Heart right ventricle (tissue), 16 donors: ENCODE data around the gene ZC3H8. TPM values are rescaled to one million over a fixed set of nuclear protein-coding genes. Genes with fewer than 3 reads are reported as not detected.

Experiments
- ATAC-seq, 8 donors: fragments of 200-7000 bp; cut with Tn5 transposase; one replicate each; pipeline ENCODE4 v1.9.1; 2020; ENCODE audit warnings: mild to moderate bottlenecking in 8 of 8, moderate library complexity in 8 of 8, moderate number of reproducible peaks in 1 of 8
- DNase-seq, 2 donors: peaks; one replicate each; pipeline ENCODE4 v3.0.0-alpha.2; 2020
- H3K27ac ChIP-seq, 10 donors: fragments of 200-600 bp; sonication (generic) in 2 of 10; one replicate each; pipeline versions ENCODE4 v1.5.0 to v1.8.0; 2020 to 2022; ENCODE audit warnings: mild to moderate bottlenecking in 3 of 10
- H3K27me3 ChIP-seq, 7 donors: fragments of 200-600 bp; one replicate each; pipeline ENCODE4 v1.8.0; 2021 to 2022; ENCODE audit warnings: mild to moderate bottlenecking in 2 of 7
- H3K36me3 ChIP-seq, 9 donors: fragments of 200-600 bp; sonication (generic) in 1 of 9; one replicate each; pipeline versions ENCODE4 v1.5.0 to v1.8.0; 2020 to 2022; ENCODE audit warnings: mild to moderate bottlenecking in 2 of 9
- H3K4me1 ChIP-seq, 9 donors: fragments of 200-600 bp; sonication (generic) in 1 of 9; one replicate each; pipeline versions ENCODE4 v1.5.0 to v1.8.0; 2020 to 2022; ENCODE audit warnings: mild to moderate bottlenecking in 4 of 9
- H3K4me3 ChIP-seq, 10 donors: fragments of 200-600 bp; sonication (generic) in 2 of 10; one replicate each; pipeline versions ENCODE4 v1.5.0 to v1.8.0; 2020 to 2022; ENCODE audit warnings: mild to moderate bottlenecking in 7 of 10, moderate library complexity in 2 of 10
- H3K9me3 ChIP-seq, 11 donors: fragments of 200-600 bp in 10 of 11; sonication (generic) in 2 of 11; one replicate each; pipeline versions ENCODE4 v1.5.0 to v1.8.0; 2013 to 2022; ENCODE audit warnings: mild to moderate bottlenecking in 2 of 11, control low read depth in 1 of 11, moderate library complexity in 1 of 11
- CTCF ChIP-seq, 9 donors: fragments of 200-600 bp; sonication (generic) in 2 of 9; IDR thresholded peaks; one replicate each; pipeline versions ENCODE4 v1.5.0 to v1.8.0; 2021 to 2022; ENCODE audit warnings: antibody characterized with exemption in 9 of 9, mild to moderate bottlenecking in 5 of 9, moderate library complexity in 1 of 9
- WGBS, 2 donors: extraction: QIAGEN DNeasy Blood & Tissue Kit; methylation state at CpG; one replicate each; pipeline ENCODE4 v1.1.7; 2013; ENCODE audit warnings: inconsistent platforms in 1 of 2; 5-methylcytosine and 5-hydroxymethylcytosine counted together
- intact Hi-C, 10 donors: fragments of 100-400 bp; cut with DNase I; formaldehyde crosslinking; loops; one replicate each; pipeline versions ENCODE4 v1.11.1 to v1.14.2; 2022
- polyA plus RNA-seq, 2 donors: library from polyadenylated mRNA; stranded (reverse); fragments of 200-250 nt; gene quantifications; one replicate each; pipeline ENCODE4 v1.2.3, GENCODE V29; 2013
- total RNA-seq, 10 donors: library from RNA; stranded (reverse); fragmentation: NEBNext Ultra II Directional in 3 of 10; extraction: Animal tissue kit (Norgen Biotek cat#: 25700) in 3 of 10; gene quantifications; one replicate each; pipeline versions ENCODE4 v1.2.1 to v1.2.4, GENCODE V29; 2021 to 2023
- donor health status: Arrhythmogenic right ventricular cardiomyopathy.
- donor health status: ischemic (EF 13 %, LVEDD 7.1; RV severe dilation, severe dysfunction).
- donor health status: healthy with polysubstance abuse.
- donor health status: DM: no; HTN: yes; CAD: no.
- donor health status: DM: no; HTN: no; CAD: no.
- donor health status: ischemic (EF 25% LVEDD 6.9; RV normal size, moderate dysfunction).
- donor health status: ischemic (EF 25% LVEDD 5.7; RV mildly dilated, moderate dysfunction).
- donor health status: healthy.
- donor health status: DM: yes; HTN: yes; CAD: no.
- donor health status: Ischemic cardiomyopathy.
- donor health status: ischemic (EF 35%, LVEDD 5.7; RV mildly dilated, moderate dysfunction).
- donor health status: nonischemic (EF 11% LVEDD 7.7; RV severe dilation, severe dysfunction).
- donor health status: DM: yes; HTN: yes; CAD: no.
- donor health status: PGD.
- donor health status: ischemic (EF 29% LVEDD 5.4; RV normal size, mild dysfunction).
- donor health status: nonischemic (EF 23%, LVEDD 6.1; RV moderate dilation, normal function).

ZC3H8 gene
- total and polyA plus RNA-seq, 12 donors: 4.2 to 13.3 (median 9.8) TPM

DNA sequence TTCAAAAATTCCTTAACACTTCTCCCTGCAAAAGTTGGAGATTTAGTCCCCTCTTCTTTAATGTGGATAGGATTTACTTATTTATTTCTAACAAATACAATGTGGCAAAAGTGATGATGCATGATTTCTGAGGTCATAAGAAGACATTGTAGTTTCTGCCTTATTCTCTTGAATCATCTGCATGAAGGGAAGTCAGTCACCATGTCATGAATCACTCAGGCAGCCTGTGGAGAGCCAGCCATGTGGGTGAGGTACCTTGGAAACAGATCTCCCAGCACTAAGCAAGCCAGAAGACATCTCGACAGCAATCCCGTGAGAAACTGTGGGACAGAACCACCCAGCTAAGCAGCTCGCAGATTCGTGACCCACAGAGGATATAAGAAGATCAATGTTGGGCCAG is 2.7 kb upstream of the ZC3H8 start:
- DNase-seq (no peak), ATAC-seq (no peak)
- no peak for TF ChIP-seq CTCF (IDR thresholded peaks at IDR 0.05)
- peaks cover 0 to 44% (median 14%) of the 10 kb centered on the region in 9 donors for H3K4me1 ChIP-seq
- 80 to 81% methylated on average over 4 of the region's 4 CpGs for WGBS, 2 donors
- no peak overlapping the region for H3K27ac ChIP-seq
- H3K27me3 ChIP-seq: no peaks in the 10 kb centered on the region
- intact Hi-C loops: loop anchor here in 9 of 10 donors (5.0 to 10.0 kb wide), 10 partner anchors 57 to 363 kb away; partner anchors contain the start of genes TMEM87B (in 4 of the 9), RGPD8 (in 2 of the 9), CHCHD5 (in 1 of the 9) and MERTK (in 1 of the 9)
- H3K9me3 ChIP-seq: peaks cover 0 to 5% (median 0%) of the 10 kb centered on the region in 11 donors
- H3K4me3 ChIP-seq: no peak overlapping the region
- no peaks in the 10 kb centered on the region for H3K36me3 ChIP-seq

- Histone ChIP-seq H3K4me1 (peaks cover 0 to 44% (median 14%) of the 10 kb centered on the region in 9 donors), H3K4me3 (no peak overlapping the region), H3K27me3 (no peaks in the 10 kb centered on the region), H3K36me3 (no peaks in the 10 kb centered on the region), H3K9me3 (no peaks in the 10 kb centered on the region), H3K27ac (no peak overlapping the region)
- intact Hi-C loops: loop anchor here in 9 of 10 donors (5.0 to 10.0 kb wide), 10 partner anchors 58 to 362 kb away; partner anchors contain the start of genes TMEM87B (in 4 of the 9), RGPD8 (in 2 of the 9), CHCHD5 (in 1 of the 9) and MERTK (in 1 of the 9)
- ATAC-seq: no peak
- TF ChIP-seq CTCF (IDR thresholded peaks at IDR 0.05): no peak
- WGBS, 2 donors: 76 to 78% methylated on average over 2 of the region's 2 CpGs
- DNase-seq: no peak
Observed at GRCh38 chr2:112256654-112257053, 1.8 kb upstream of the ZC3H8 start.

GRCh38 chr2:112255875-112256274 is 1.0 kb upstream of the ZC3H8 start:
- H3K27me3 ChIP-seq: no peaks in the 10 kb centered on the region
- DNase-seq (no peak), ATAC-seq (no peak)
- intact Hi-C loops: loop anchor here in 9 of 10 donors (2.0 to 10.0 kb wide), 11 partner anchors 19 to 361 kb away; partner anchors contain the start of genes TMEM87B (in 4 of the 9), ZC3H6 (in 3 of the 9), RGPD8 (in 2 of the 9) and CHCHD5 (in 1 of the 9)
- H3K4me1 ChIP-seq: peaks cover 0 to 44% (median 14%) of the 10 kb centered on the region in 9 donors
- WGBS, 2 donors: 75 to 85% methylated on average over 2 of the region's 2 CpGs
- H3K9me3 ChIP-seq: no peaks in the 10 kb centered on the region
- no peak for TF ChIP-seq CTCF (IDR thresholded peaks at IDR 0.05)
- peak overlapping the region in 1 of 10 donors; percentile 88 for H3K27ac ChIP-seq
- H3K4me3 ChIP-seq: peak overlapping the region in 1 of 10 donors; percentile 84
- H3K36me3 ChIP-seq: no peaks in the 10 kb centered on the region

GRCh38 chr2:112253261-112253815 is 1.5 kb downstream of the ZC3H8 start:
- ATAC-seq (no peak), DNase-seq (no peak)
- intact Hi-C loops: loop anchor here in 8 of 10 donors (10.0 kb wide), 6 partner anchors 61 to 359 kb away; partner anchors contain the start of genes TMEM87B (in 4 of the 8), CHCHD5 (in 1 of the 8), MERTK (in 1 of the 8) and RGPD8 (in 1 of the 8)
- H3K4me3 ChIP-seq: peak overlapping the region in 1 of 10 donors; percentile 84
- no peaks in the 10 kb centered on the region for H3K27me3 ChIP-seq
- H3K9me3 ChIP-seq: no peaks in the 10 kb centered on the region
- peaks cover 0 to 23% (median 6%) of the 10 kb centered on the region in 9 donors for H3K36me3 ChIP-seq
- no peak for TF ChIP-seq CTCF (IDR thresholded peaks at IDR 0.05)
- H3K4me1 ChIP-seq: peaks cover 0 to 36% (median 14%) of the 10 kb centered on the region in 9 donors
- 91 to 93% methylated on average over 5 of the region's 5 CpGs for WGBS, 2 donors
- H3K27ac ChIP-seq: no peak overlapping the region
